ENCODE data around the gene PRPF6.

The PRPF6 gene

GRCh38 chr20:64045346-64046011 lies 64.5 kb downstream of the PRPF6 start:
- in situ Hi-C loops (cut with HindIII; ENCODE audit: low sequenced_read_pairs): no loop called here

- in situ Hi-C loops (cut with HindIII; ENCODE audit: low sequenced_read_pairs): no loop called here
Observed at GRCh38 chr20:64047046-64047389, 66.1 kb downstream of the PRPF6 start.

GRCh38 chr20:64047968-64048401 lies 67.1 kb downstream of the PRPF6 start:
- in situ Hi-C loops (cut with HindIII; ENCODE audit: low sequenced_read_pairs): no loop called here

- in situ Hi-C loops (cut with HindIII; ENCODE audit: low sequenced_read_pairs): no loop called here
Observed at GRCh38 chr20:64048402-64049044, 67.6 kb downstream of the PRPF6 start.

- in situ Hi-C loops (cut with HindIII; ENCODE audit: low sequenced_read_pairs): no loop called here
Observed at GRCh38 chr20:64049060-64049877, 68.3 kb downstream of the PRPF6 start, which contains the start of gene SOX18. Gene SOX18 (minus strand): TSS chr20:64049639. CDS start chr20:64049516, 123 bp downstream.

- in situ Hi-C loops (cut with HindIII; ENCODE audit: low sequenced_read_pairs): loop anchor here (5.0 to 10.0 kb wide), 2 partner anchors 62 to 175 kb away; no protein-coding TSS in a partner anchor
Observed at GRCh38 chr20:64049878-64050260, 68.9 kb downstream of the PRPF6 start.

- in situ Hi-C loops (cut with HindIII; ENCODE audit: low sequenced_read_pairs): loop anchor here (5.0 to 10.0 kb wide), 2 partner anchors 62 to 176 kb away; no protein-coding TSS in a partner anchor
Observed at GRCh38 chr20:64050261-64051032, 69.5 kb downstream of the PRPF6 start.

GRCh38 chr20:64051033-64051452 lies 70.1 kb downstream of the PRPF6 start:
- in situ Hi-C loops (cut with HindIII; ENCODE audit: low sequenced_read_pairs): loop anchor here (5.0 to 10.0 kb wide), 2 partner anchors 61 to 176 kb away; no protein-coding TSS in a partner anchor

GRCh38 chr20:64051561-64052325 lies 70.8 kb downstream of the PRPF6 start:
- in situ Hi-C loops (cut with HindIII; ENCODE audit: low sequenced_read_pairs): loop anchor here (5.0 to 10.0 kb wide), 2 partner anchors 61 to 177 kb away; no protein-coding TSS in a partner anchor

- in situ Hi-C loops (cut with HindIII; ENCODE audit: low sequenced_read_pairs): loop anchor here (5.0 to 10.0 kb wide), 2 partner anchors 60 to 178 kb away; no protein-coding TSS in a partner anchor
Observed at GRCh38 chr20:64052326-64052722, 71.4 kb downstream of the PRPF6 start.

- in situ Hi-C loops (cut with HindIII; ENCODE audit: low sequenced_read_pairs): loop anchor here (5.0 to 10.0 kb wide), 2 partner anchors 59 to 178 kb away; no protein-coding TSS in a partner anchor
Observed at GRCh38 chr20:64052987-64053840, 72.3 kb downstream of the PRPF6 start.

GRCh38 chr20:64053841-64054661 lies 73.1 kb downstream of the PRPF6 start:
- in situ Hi-C loops (cut with HindIII; ENCODE audit: low sequenced_read_pairs): loop anchor here (5.0 to 10.0 kb wide), 2 partner anchors 58 to 179 kb away; no protein-coding TSS in a partner anchor

GRCh38 chr20:64055396-64055892 lies 74.5 kb downstream of the PRPF6 start:
- in situ Hi-C loops (cut with HindIII; ENCODE audit: low sequenced_read_pairs): loop anchor here (10.0 kb wide), 1 partner anchor 181 kb away; no protein-coding TSS in a partner anchor

- in situ Hi-C loops (cut with HindIII; ENCODE audit: low sequenced_read_pairs): loop anchor here (10.0 kb wide), 1 partner anchor 181 kb away; no protein-coding TSS in a partner anchor
Observed at GRCh38 chr20:64055893-64056638, 75.1 kb downstream of the PRPF6 start.

- in situ Hi-C loops (cut with HindIII; ENCODE audit: low sequenced_read_pairs): loop anchor here (10.0 kb wide), 1 partner anchor 182 kb away; no protein-coding TSS in a partner anchor
Observed at GRCh38 chr20:64056639-64056888, 75.6 kb downstream of the PRPF6 start.

GRCh38 chr20:64056889-64057627 lies 76.1 kb downstream of the PRPF6 start:
- in situ Hi-C loops (cut with HindIII; ENCODE audit: low sequenced_read_pairs): loop anchor here (10.0 kb wide), 1 partner anchor 182 kb away; no protein-coding TSS in a partner anchor

Measured in endothelial cell of hepatic sinusoid (primary cell).